IgD-negative memory B cell (primary cell): ENCODE measurements around the gene AGAP1. TPM values are rescaled to one million over a fixed set of nuclear protein-coding genes. Genes with fewer than 3 reads are reported as not detected.

Experiments
- H3K27ac Mint-ChIP-seq, 3 donors: one replicate each; pipeline ENCODE4 v1.8.0; 2020 to 2022; ENCODE audit warnings: mild to moderate bottlenecking in 3 of 3, mixed read lengths in 3 of 3, moderate library complexity in 1 of 3
- H3K27me3 Mint-ChIP-seq: one replicate; pipeline ENCODE4 v1.8.0; 2021; ENCODE audit warnings: mixed read lengths
- H3K36me3 Mint-ChIP-seq: one replicate; pipeline ENCODE4 v1.8.0; 2020; ENCODE audit warnings: mild to moderate bottlenecking, mixed read lengths
- H3K4me1 Mint-ChIP-seq, 3 donors: one replicate each; pipeline ENCODE4 v1.8.0; 2020 to 2022; ENCODE audit warnings: mixed read lengths in 3 of 3, mild to moderate bottlenecking in 1 of 3
- H3K4me3 Mint-ChIP-seq, 4 donors: one replicate each; pipeline ENCODE4 v1.8.0; 2020 to 2022; ENCODE audit warnings: mild to moderate bottlenecking in 4 of 4, mixed read lengths in 4 of 4, moderate library complexity in 3 of 4
- H3K9me3 Mint-ChIP-seq, 3 donors: one replicate each; pipeline ENCODE4 v1.8.0; 2020 to 2021; ENCODE audit warnings: mixed read lengths in 3 of 3, mild to moderate bottlenecking in 1 of 3
- polyA plus RNA-seq: library from polyadenylated mRNA; unstranded; fragments of 300-500 nt; fragmentation: Illumina TruSeq; gene quantifications from one replicate; pipeline ENCODE4 v1.2.3, GENCODE V29; 2021

AGAP1 gene
- polyA plus RNA-seq, 1 donor from 2014 or later, result not detected

DNA sequence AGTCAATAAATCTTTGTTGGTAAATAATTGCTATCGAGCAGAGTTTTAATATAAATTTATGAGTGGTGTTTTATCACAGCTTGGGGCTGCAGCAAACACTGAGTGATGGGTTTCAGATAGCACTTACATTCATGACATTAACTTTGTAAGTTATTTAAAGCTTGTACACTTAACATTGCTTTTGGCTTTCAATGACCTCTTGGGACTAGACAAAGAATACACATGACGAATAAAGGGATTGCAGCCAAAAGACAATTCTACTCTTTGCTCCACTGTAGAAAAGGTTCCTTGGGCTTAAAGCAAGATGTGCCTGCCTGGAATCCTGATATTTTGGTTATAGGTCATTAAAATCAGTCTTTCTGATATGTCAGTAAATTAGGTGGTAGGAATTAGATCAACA lies 374.8 kb downstream of the AGAP1 start:
- peaks cover 9% of the 10 kb centered on the region for H3K27me3 Mint-ChIP-seq
- no peaks in the 10 kb centered on the region for H3K36me3 Mint-ChIP-seq
- no peaks in the 10 kb centered on the region for H3K4me1 Mint-ChIP-seq
- no peak overlapping the region for H3K27ac Mint-ChIP-seq
- peaks cover 3 to 8% (median 6%) of the 10 kb centered on the region in 3 donors for H3K9me3 Mint-ChIP-seq
- no peak overlapping the region for H3K4me3 Mint-ChIP-seq

DNA sequence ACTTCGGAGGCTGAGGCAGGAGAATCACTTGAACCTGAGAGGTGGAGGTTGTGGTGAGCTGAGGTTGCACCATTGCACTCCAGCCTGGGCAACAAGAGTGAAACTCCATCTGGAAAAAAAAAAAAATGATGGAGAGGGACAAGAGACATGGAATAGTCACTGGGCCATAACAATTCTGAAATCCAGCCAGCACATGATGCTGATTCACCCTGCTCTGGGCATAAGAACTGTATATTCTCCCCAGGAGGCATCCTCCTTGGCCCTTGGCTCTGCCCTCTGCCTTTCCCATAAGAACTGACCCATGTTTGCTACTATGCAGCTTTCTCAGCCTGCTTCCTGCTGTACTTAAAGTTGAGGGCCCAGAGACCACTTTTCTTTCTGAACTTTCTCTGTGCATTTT lies 376.7 kb downstream of the AGAP1 start:
- no peaks in the 10 kb centered on the region for H3K4me1 Mint-ChIP-seq
- peaks cover 3 to 8% (median 5%) of the 10 kb centered on the region in 3 donors for H3K9me3 Mint-ChIP-seq
- peak overlapping the region in 1 of 4 donors; percentile 29 for H3K4me3 Mint-ChIP-seq
- H3K36me3 Mint-ChIP-seq, result no peaks in the 10 kb centered on the region
- H3K27ac Mint-ChIP-seq, result no peak overlapping the region
- H3K27me3 Mint-ChIP-seq, result no peaks in the 10 kb centered on the region

- Mint-ChIP-seq H3K4me1 (no peaks in the 10 kb centered on the region), H3K9me3 (peaks cover 0 to 4% (median 0%) of the 10 kb centered on the region in 3 donors), H3K36me3 (no peaks in the 10 kb centered on the region), H3K4me3 (no peak overlapping the region), H3K27ac (peak overlapping the region in 1 of 3 donors; percentile 62), H3K27me3 (peaks cover 4% of the 10 kb centered on the region)
Observed at GRCh38 chr2:235876099-235876679, 382.3 kb downstream of the AGAP1 start.

DNA sequence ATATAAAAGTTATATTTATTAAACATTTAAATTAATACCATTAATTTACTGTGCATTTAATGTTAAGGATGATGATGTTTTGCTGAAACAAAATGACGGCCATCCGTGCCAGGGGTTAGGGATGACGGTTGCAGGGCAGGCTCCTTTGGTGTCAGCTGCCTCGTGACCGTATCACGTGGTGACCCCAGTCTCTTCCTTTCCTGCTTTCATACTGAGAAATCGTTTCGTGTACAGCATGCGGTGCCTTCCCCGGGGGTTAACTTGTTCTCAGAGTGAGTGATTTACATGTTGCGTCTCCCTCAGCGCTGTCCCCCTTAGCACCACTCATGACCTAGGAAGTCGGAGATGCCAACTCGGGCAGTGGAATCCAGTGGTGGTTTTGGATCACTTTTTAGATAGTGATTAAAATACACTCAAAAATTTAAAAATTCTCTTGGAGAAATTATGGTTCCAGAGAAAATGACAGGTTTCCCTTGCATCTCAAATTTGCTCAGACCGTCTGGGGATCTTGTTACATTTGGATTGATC lies 383.5 kb downstream of the AGAP1 start:
- no peaks in the 10 kb centered on the region for H3K4me1 Mint-ChIP-seq
- H3K9me3 Mint-ChIP-seq, result no peaks in the 10 kb centered on the region
- no peak overlapping the region for H3K27ac Mint-ChIP-seq

GRCh38 chr2:235879116-235879515 lies 385.3 kb downstream of the AGAP1 start:
- Mint-ChIP-seq H3K9me3 (no peaks in the 10 kb centered on the region), H3K4me1 (no peaks in the 10 kb centered on the region), H3K36me3 (no peaks in the 10 kb centered on the region), H3K27ac (no peak overlapping the region), H3K27me3 (peaks cover 4% of the 10 kb centered on the region), H3K4me3 (no peak overlapping the region)

More for the DNA sequence above, 383.5 kb downstream of the AGAP1 start:
- Mint-ChIP-seq H3K27me3 (peaks cover 4% of the 10 kb centered on the region), H3K36me3 (no peaks in the 10 kb centered on the region), H3K4me3 (no peak overlapping the region)

DNA sequence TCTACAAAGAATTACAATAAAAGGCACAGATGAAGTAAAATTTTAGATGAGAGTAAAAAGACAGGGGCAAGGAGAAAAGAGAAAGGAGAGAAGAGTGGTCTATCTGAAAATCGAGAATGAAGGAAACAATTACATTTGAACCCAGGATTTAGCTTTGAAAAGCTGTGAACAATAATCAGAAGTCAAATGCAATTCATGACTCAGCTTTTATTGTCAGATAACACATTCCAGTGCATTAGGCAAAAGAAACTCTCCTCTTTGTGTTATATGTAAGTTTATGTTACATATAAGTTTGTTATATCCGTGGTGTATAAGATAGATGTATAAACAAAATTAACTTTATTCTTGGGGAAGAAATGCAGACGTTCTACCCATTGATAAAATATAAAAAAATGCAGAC lies 389.8 kb downstream of the AGAP1 start:
- Mint-ChIP-seq H3K36me3 (no peaks in the 10 kb centered on the region), H3K27me3 (peaks cover 10% of the 10 kb centered on the region), H3K27ac (no peak overlapping the region), H3K9me3 (peaks cover 0 to 6% (median 2%) of the 10 kb centered on the region in 3 donors), H3K4me3 (no peak overlapping the region), H3K4me1 (no peaks in the 10 kb centered on the region)

DNA sequence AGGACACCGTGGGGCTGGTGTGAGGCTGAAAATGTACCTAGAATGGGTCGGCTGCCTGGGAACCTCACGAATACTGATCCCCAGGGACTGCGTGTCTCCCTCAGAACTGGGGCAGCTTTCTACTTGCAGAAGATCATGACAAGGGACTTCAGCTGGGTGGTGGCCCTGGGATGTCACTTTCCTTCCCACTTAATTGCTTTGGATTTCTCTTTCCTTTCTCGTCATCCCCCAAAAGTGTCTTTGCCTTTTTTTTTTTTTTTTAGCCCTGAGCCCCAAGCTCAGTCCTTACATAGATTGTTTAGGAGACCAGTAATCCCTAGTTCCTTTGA lies 395.4 kb downstream of the AGAP1 start:
- H3K9me3 Mint-ChIP-seq, result peaks cover 0 to 6% (median 2%) of the 10 kb centered on the region in 3 donors
- H3K36me3 Mint-ChIP-seq, result no peaks in the 10 kb centered on the region
- peaks cover 7% of the 10 kb centered on the region for H3K27me3 Mint-ChIP-seq
- H3K27ac Mint-ChIP-seq, result no peak overlapping the region
- no peaks in the 10 kb centered on the region for H3K4me1 Mint-ChIP-seq
- no peak overlapping the region for H3K4me3 Mint-ChIP-seq

DNA sequence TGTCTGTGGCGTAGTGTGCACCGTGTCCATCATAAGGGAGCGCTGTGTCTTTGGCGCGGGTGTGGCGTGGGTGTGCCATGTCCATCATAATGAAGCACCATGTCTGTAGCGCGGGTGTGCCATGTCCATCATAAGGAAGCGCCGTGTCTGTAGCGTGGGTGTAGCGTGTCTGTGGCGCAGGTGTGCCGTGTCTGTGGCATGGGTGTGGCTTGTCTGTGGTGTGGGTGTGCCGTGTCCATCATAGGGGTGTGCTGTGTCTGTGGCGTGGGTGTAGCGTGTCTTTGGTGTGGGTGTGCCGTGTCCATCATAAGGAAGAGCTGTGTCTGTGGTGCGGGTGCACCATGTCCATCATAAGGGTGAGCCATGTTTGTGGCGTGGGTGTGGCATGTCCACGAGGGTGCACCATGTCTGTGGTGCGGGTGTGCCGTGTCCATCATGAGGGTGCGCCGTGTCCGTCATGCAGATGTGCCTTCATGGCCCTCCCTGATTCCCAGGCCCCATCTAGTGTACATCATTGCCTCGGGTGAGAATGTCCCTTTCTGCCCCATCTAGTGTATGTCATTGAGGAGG lies 399.4 kb downstream of the AGAP1 start:
- H3K27me3 Mint-ChIP-seq, result no peaks in the 10 kb centered on the region
- H3K27ac Mint-ChIP-seq, result no peak overlapping the region
- no peak overlapping the region for H3K4me3 Mint-ChIP-seq
- no peaks in the 10 kb centered on the region for H3K36me3 Mint-ChIP-seq
- peaks cover 0 to 2% (median 0%) of the 10 kb centered on the region in 3 donors for H3K4me1 Mint-ChIP-seq
- peaks cover 0 to 4% (median 2%) of the 10 kb centered on the region in 3 donors for H3K9me3 Mint-ChIP-seq

DNA sequence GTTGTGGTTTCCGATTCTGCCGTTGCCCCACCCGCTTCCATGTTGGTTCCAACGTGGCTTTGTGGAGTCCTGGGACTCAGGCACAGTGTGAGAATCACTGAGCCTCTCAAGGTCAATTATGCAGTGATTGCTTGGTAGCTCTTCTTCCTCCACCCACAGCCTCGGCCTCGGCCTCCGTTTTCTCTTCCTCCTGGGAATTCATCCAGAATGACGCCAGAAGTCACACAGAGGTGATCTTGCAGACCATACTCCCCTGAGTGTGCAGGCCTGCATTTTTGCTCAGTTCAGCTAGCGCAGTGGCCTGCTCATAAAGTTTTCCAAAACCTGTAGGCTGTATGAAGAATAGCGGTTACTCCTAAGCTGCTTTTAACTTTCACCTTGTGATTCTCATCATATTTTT lies 401.0 kb downstream of the AGAP1 start:
- H3K36me3 Mint-ChIP-seq, result no peaks in the 10 kb centered on the region
- peaks cover 0 to 2% (median 0%) of the 10 kb centered on the region in 3 donors for H3K4me1 Mint-ChIP-seq
- no peak overlapping the region for H3K4me3 Mint-ChIP-seq
- no peaks in the 10 kb centered on the region for H3K27me3 Mint-ChIP-seq
- H3K9me3 Mint-ChIP-seq, result peaks cover 0 to 4% (median 2%) of the 10 kb centered on the region in 3 donors
- no peak overlapping the region for H3K27ac Mint-ChIP-seq

- Mint-ChIP-seq H3K27me3 (no peaks in the 10 kb centered on the region), H3K4me1 (peaks cover 0 to 2% (median 0%) of the 10 kb centered on the region in 3 donors), H3K27ac (no peak overlapping the region), H3K36me3 (no peaks in the 10 kb centered on the region), H3K4me3 (no peak overlapping the region), H3K9me3 (peaks cover 0 to 4% (median 2%) of the 10 kb centered on the region in 3 donors)
Observed at GRCh38 chr2:235896061-235896460, 402.2 kb downstream of the AGAP1 start.

GRCh38 chr2:235897992-235898391 lies 404.1 kb downstream of the AGAP1 start:
- Mint-ChIP-seq H3K27me3 (no peaks in the 10 kb centered on the region), H3K4me1 (peaks cover 0 to 2% (median 0%) of the 10 kb centered on the region in 3 donors), H3K4me3 (no peak overlapping the region), H3K36me3 (peaks cover 2% of the 10 kb centered on the region), H3K9me3 (peaks cover 0 to 4% (median 2%) of the 10 kb centered on the region in 3 donors), H3K27ac (no peak overlapping the region)

- peaks cover 2% of the 10 kb centered on the region for H3K36me3 Mint-ChIP-seq
- no peaks in the 10 kb centered on the region for H3K27me3 Mint-ChIP-seq
- H3K9me3 Mint-ChIP-seq, result peaks cover 0 to 4% (median 2%) of the 10 kb centered on the region in 3 donors
- no peak overlapping the region for H3K4me3 Mint-ChIP-seq
- H3K27ac Mint-ChIP-seq, result no peak overlapping the region
- peaks cover 0 to 3% (median 0%) of the 10 kb centered on the region in 3 donors for H3K4me1 Mint-ChIP-seq
Observed at GRCh38 chr2:235898766-235899165, 404.9 kb downstream of the AGAP1 start.

DNA sequence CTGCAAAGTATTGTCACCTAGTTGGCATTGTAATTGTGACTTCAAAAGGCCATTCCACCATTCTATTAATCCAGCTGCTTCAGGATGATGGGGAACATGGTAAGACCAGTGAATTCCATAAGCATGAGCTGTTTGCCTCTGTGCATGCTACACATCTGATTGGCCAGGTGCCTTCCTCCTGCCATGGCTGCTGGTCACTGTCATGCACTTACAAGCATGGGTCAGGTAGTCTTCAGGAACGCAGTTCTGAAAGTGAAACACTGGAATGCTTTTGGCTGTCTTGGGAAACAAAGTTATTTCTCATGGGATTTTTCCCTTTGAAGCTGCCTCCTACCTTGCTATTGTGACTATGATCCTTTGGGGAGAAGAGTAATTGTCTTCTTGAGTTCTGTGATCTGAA lies 406.8 kb downstream of the AGAP1 start:
- H3K4me1 Mint-ChIP-seq, result peaks cover 0 to 2% (median 0%) of the 10 kb centered on the region in 3 donors
- no peak overlapping the region for H3K4me3 Mint-ChIP-seq
- peaks cover 2% of the 10 kb centered on the region for H3K36me3 Mint-ChIP-seq

DNA sequence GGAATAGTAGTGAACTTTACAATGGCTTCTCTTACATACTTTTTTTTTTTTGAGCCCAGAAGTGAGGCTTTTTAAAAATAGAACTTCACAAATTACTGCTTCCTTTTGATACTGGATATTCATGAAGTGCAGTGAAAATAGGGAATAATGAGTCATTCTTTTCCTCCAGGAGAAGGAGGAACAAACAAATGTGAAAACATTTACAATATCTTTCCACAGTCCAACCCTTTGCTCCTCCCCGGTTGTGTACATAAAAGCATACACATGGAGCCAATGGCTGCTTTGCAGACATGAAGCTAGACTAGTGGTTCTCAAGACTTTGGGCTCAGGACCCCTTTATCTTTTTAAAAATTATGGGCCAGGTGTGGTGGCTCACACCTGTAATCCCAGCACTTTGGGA lies 407.4 kb downstream of the AGAP1 start:
- Mint-ChIP-seq H3K27ac (no peak overlapping the region), H3K27me3 (peaks cover 3% of the 10 kb centered on the region), H3K36me3 (peaks cover 2% of the 10 kb centered on the region), H3K4me3 (no peak overlapping the region), H3K9me3 (peaks cover 0 to 2% (median 2%) of the 10 kb centered on the region in 3 donors), H3K4me1 (peaks cover 0 to 2% (median 0%) of the 10 kb centered on the region in 3 donors)

More for the DNA sequence above, 406.8 kb downstream of the AGAP1 start:
- no peak overlapping the region for H3K27ac Mint-ChIP-seq
- peaks cover 3% of the 10 kb centered on the region for H3K27me3 Mint-ChIP-seq
- peaks cover 0 to 4% (median 2%) of the 10 kb centered on the region in 3 donors for H3K9me3 Mint-ChIP-seq

DNA sequence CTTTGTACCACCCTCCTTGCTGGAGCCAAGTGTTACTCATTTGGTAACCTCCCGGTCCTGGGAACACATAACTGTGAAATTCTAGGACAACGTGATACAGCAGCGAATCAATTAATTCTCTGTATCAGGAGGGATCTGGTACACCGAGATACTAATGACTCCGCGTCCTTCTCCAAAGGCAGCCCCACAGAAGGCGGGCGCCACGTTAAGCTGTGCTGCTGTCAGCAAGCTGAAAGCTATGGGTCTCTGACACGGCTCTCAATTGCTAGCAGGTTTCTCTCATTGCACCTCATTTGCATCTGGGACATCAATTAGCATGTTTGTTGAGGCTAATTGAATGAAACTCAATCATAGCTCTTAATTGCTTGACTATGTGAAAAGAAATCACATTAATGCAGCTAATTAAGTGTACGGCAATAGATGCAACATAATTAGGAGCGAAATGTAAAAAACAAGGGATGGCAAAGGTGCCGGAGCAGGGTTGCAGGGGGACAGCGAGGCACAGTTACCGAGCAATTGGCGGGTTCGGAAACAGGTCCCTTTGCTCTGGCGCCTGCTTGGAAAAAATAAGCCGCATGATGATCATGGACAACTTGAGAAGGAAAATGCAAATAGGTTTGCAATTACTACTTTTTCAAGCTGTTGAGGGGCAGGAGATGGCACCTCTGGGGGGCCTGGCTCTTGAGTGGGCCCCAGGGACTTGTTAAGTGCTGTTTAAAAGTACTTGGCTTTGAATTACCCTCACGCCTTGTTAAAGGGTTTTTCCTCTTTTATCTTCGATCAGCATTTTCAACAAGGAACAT lies 410.1 kb downstream of the AGAP1 start:
- Mint-ChIP-seq H3K36me3 (peaks cover 2% of the 10 kb centered on the region), H3K4me1 (peaks cover 5 to 6% (median 5%) of the 10 kb centered on the region in 3 donors), H3K9me3 (peaks cover 0 to 4% (median 0%) of the 10 kb centered on the region in 3 donors), H3K27ac (no peak overlapping the region), H3K4me3 (no peak overlapping the region), H3K27me3 (peaks cover 8% of the 10 kb centered on the region)
